HG03378 (cell line): ENCODE data around the gene FBXW8.

Experiments used
- ATAC-seq: cut with Tn5 transposase; IDR thresholded peaks from one replicate; pipeline ENCODE4 v1.9.1; 2021; ENCODE audit warnings: mild to moderate bottlenecking, moderate library complexity; ENCODE audit not compliant: unreplicated experiment

FBXW8 gene

GRCh38 chr12:116922194-116922897 is 11.6 kb downstream of the FBXW8 start:
- ATAC-seq: peak; percentile 48

DNA sequence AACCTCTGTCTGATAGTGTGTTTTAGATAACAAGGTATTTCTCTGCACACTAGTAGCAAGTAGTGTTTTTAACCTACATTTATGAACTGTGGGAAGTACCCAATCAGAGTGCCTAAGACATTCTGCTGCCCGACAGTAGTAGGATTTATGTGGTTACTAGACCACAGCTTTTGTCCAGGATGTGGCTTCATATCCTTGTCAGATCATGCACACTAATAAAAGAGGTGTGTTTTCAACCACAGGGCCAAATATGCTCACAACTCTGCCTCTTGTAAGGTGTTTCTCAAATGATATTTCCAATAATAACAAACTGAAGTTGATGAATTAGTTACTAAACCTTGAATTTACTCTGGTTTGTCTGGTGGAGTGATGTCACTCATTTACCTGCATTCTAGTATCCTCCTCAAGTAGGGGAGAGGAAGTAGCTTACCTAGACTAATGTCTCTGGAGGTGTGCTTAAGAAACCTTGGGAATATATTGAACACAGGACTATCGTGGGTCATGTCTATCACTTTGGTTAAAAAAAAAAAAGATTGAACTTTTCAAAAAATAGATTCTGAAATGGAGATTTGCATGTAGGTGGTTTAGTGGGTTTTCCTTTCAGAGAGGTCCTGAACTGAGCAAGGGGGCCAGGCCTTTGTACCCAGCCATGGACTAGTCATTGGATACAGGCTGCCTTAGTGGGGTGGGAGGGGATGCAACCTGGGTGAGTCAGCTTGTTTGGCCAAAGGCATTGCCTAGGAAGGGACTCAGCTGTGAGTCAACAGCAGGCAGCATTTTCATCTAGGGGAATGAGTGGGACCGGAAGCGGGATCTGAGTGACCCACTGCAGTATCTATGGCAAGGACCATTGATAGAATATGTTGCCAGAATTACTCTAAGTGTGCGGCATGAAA is 14.1 kb downstream of the FBXW8 start:
- ATAC-seq: peak; percentile 86

DNA sequence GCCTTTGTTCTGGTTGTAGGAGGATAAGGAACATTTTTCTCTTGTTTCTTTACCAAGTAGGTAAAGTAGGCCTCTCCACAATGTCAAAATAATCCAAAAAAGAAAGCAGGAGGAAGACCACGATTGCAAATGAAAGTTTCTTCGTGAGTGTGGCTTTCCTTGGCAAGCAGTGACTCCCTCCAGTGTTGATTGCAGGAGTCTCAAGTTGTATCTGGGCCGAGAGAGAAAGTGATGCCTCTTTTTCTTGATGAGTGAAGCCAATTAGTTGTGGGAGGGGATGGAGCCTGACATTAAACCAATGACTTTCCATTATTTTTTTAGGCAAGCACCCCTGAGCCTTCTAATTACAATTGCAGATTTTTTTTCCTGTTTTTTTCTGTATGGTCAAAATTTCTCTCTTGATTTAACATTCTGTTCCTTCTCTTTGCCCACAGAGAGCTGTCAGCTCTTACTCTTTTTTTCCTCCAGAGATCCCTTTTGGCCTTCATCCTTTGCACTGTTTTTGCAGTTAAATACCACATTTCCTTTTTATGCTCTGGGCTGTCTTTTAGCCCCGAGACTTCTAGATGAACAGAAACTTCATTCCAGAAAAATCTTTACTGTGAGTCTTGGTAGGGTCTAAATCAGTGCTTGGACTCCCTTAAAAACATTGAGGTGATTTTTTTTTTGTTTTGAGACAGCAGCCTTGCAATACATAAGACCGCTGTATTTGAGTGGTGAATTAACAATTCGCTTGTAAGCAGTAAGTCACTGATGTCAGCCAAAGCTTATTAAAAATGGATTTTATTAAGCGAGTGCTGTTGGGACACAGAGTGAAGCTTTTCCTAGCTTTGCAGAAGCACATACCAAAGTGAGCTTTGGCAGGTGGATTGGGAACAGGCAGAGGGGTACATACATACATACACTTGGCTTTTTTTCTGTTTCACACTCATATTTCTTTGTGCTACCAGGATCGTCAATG is 15.8 kb downstream of the FBXW8 start:
- ATAC-seq: no peak

DNA sequence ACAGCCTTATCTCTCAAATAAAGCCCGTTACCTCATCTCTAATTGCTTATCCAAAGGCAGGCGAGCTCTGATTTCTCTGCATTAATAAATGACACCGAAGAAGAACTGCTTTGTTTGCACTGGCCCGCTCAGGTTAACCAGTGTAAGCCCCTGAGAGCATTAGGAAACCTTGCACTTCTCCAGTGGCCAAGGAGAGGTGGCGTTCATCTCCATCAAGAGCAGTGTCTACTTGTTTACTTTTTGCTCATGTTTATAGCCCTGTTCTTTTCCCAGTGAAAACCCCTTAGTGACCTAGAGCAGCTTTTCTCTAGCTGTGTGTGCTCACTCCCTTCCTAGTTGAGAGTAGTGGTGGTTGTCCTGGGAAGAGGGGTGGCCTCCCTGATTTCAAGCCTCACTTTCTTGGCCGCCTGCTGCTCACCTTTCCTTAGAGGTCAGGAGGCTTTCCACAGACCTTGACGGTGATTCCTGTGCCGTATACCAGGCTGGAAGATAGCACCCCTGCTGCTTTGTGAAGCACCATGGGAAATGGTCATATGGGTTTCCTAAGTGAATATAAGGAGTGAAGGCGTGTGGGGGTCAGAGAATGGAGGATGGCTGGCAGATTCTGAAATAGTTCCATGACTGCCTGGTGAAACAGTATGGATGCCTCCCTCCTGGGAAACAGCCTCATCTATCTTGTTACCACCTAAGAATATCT is 16.6 kb downstream of the FBXW8 start:
- no peak for ATAC-seq

DNA sequence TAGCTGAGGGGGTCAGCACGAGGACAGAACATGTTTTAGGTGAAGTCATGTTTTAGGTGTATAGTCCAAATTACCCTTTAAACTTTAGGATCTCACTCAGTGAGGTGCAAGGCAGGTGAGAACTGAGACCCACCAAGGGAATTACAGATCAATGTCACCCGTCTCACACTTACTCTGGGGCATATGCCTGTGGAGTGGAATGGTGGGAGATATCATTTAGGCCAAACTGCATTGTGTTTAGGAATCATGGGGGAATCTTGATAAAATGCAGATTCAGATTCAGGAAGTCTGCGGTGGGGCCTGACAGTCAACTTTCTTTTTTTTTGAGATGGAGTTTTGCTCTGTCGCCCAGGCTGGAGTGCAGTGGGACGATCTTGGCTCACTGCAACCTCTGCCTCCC is 17.8 kb downstream of the FBXW8 start:
- ATAC-seq: no peak

GRCh38 chr12:116929885-116930284 is 19.1 kb downstream of the FBXW8 start:
- no peak for ATAC-seq

- ATAC-seq: no peak
Measured at GRCh38 chr12:116931665-116932064, 20.9 kb downstream of the FBXW8 start.

GRCh38 chr12:116933091-116933490 is 22.3 kb downstream of the FBXW8 start:
- no peak for ATAC-seq

DNA sequence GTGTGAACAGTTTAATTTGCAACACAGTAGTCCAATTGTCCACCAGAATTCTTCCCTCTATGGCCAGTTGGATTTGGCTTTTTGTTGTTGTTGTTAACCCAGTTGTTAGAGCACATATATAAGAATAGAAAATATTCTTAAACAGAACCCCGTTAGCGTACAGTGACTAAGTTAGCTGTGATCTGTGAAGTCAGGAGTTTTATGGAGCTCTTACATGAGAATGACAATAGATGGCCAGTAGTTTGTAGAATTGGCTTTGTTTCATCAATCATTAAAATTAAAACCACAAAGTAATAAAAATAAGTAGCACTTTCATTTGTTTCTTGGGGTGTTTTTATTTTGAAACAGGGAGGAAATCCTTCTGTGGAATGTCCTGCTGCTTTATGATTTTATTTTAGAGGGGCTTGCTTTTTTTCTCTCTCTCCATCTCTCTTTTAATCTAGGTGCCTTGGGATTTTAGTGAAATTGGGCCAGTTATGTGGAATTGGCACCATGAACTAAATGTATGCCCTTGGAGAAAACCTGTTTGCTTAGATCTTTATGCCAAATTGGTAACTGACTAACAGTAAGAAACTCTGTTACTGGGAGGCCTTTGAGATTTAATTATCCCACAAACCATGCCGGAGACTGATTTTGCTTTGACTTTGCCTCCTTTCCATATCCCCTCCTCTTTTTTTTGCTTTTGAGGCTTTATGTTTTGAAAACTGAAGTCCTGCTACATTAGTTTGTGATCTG is 22.9 kb downstream of the FBXW8 start:
- ATAC-seq: no peak

- ATAC-seq: no peak
Measured at GRCh38 chr12:116934908-116935705, 24.4 kb downstream of the FBXW8 start.

DNA sequence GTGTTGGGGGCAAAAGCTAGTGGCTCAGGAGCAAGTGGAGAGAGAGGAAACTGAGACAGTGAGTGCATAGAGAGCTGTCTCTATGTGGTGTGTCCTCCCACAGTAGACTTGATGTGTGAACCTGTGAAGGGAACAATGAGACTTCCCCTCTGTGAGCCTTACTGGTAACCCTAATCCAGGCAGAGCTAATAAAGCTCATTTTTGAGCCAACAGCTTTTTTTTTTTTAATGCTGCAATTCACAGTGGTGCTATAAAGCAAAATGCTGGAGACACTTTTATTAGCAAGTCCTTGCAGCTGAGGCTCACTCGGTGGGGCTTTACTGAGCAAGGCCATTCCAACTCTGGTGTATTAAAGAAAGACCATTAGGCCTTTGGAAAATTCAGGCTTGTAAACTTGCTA is 26.9 kb downstream of the FBXW8 start:
- no peak for ATAC-seq

DNA sequence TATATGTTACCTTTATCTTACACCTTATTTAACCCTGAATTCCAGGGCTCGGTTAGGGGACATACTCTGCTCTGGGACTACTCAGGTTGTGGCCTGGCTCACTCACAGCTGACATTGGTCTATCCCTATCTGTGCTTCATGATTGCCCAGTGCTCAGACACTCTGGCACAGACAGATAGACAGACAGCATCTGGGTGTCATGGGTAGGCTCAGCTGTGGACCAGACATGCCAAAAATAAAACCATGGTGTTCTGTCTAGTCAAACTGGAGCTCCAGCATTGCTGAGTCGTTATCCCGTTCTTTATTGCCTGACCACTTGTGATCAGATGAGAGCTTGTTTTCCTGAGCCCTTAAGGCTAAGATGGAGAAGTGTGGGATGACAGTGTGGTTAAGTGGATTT is 29.0 kb downstream of the FBXW8 start:
- ATAC-seq: no peak

DNA sequence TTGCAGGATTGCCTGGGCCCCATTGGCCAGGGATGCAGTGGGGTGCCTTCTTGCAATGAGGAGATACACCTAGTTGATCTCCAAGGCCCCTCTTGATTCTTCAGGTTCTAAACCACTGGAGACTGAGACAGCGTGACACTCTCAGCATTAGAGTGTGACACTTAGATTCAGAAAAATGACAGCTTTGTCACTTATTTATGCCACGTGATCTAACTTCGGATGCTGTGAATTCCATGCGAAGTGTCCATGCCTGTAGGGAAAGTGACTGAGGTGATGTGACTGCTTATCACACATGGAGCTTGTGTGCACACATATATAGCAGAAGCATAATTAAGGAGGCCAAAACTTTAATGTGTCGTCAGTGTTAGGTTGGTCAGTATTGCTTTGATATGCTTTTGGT is 30.4 kb downstream of the FBXW8 start:
- ATAC-seq: no peak

- ATAC-seq: no peak
Measured at GRCh38 chr12:116943419-116944372, 32.9 kb downstream of the FBXW8 start.

GRCh38 chr12:116945886-116946550 is 35.3 kb downstream of the FBXW8 start:
- no peak for ATAC-seq

- no peak for ATAC-seq
Measured at GRCh38 chr12:116948298-116948697, 37.5 kb downstream of the FBXW8 start.

- no peak for ATAC-seq
Measured at GRCh38 chr12:116950628-116951325, 40.0 kb downstream of the FBXW8 start.
